CD4-positive, alpha-beta T cell treated with Interferon gamma for 1 hour (primary cell): ENCODE measurements around the gene MRLN.
A peak's percentile ranks its signal among the peaks of the same experiment; 100 is the strongest.
"Not testable (repeated sequence)": the region's sequence is repeated elsewhere in the genome, so short reads cannot be mapped to it uniquely, and the experiment has no call there.

Source experiments
- DNase-seq: peaks from one replicate; pipeline ENCODE4 v3.0.0-alpha.2; 2020

MRLN gene

DNA sequence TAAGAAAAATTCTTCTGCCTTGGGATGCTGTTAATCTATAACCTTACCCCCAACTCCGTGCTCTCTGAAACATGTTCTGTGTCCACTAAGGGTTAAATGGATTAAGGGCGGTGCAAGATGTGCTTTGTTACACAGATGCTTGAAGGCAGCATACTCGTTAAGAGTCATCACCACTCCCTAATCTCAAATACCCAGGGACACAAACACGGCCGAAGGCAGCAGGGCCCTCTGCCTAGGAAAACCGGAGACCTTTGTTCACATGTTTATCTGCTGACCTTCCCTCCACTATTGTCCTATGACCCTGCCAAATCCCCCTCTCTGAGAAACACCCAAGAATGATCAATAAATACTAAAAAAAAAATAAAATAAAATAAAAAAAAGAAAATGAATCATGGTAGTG lies 8.5 kb downstream of the MRLN start:
- DNase-seq: not testable (repeated sequence)

DNA sequence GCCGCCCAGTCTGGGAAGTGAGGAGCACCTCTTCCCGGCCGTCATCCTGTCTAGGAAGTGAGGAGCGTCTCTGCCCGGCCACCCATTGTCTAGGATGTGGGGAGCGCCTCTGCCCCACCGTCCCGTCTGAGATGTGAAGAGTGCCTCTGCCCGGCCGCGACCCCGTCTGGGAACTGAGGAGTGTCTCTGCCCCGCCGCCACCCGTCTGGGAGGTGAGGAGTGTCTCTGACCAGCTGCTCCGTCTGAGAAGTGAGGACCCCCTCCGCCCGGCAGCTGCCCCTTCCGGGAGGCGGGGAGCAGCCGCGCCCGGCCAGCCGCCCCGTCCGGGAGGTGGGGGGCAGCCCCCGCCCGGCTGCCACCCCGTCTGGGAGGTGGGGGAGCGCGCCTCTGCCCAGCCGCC lies 9.1 kb downstream of the MRLN start:
- DNase-seq: not testable (repeated sequence)

DNA sequence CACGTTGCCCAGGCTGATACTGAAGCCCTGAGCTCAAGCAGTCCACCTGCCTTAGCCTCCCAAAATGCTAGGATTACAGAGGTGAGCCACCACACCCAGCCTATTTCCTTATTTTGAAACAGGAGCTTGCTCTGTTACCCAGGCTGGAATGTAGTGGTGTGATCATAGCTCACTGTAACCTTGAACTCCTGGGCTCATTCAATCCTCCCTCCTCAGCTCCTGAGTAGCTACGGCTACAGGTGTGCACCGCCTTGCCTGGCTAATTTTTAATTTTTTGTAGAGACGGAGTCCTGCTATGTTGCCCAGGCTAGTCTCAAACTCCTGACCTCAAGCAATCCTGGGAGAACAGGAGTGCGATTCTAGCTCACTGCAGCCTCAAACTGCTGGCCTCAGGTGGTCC lies 11.7 kb downstream of the MRLN start:
- DNase-seq: no peak

DNA sequence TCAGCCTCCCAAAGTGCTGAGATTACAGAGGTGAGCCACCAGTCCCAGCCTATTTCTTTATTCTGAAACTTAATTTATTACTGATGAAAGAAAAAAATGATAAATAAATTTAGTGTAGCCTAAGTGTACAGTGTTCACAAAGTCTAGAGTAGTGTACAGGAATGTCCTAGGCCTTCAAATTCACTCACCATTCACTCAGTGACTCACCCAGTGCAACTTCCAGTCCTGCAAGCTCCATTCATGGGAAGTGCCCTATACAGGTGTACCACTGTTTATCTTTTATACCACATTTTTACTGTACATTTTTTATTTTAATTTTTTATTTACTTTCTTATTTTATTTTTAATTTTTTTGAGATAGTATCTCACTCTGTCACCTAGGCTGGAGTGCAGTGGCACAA lies 12.2 kb downstream of the MRLN start:
- no peak for DNase-seq

DNA sequence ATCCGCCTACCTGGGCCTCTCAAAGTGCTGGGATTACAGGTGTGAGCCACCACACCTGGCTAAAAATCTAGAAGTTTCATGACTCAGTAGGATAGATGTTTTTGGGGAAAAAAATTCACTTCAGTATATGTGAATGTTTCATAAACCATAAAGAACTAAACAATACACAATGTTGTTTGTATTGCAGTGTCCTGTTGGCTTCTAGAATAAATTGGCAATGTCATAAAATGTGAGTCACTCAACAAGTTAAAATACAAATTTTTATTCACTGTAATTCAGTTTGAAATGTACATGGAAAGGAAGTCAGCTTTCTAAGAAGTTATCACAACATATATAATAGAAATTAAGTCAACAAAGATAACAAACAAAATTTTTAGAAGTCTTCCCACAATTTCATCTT lies 16.5 kb downstream of the MRLN start:
- DNase-seq: no peak

DNA sequence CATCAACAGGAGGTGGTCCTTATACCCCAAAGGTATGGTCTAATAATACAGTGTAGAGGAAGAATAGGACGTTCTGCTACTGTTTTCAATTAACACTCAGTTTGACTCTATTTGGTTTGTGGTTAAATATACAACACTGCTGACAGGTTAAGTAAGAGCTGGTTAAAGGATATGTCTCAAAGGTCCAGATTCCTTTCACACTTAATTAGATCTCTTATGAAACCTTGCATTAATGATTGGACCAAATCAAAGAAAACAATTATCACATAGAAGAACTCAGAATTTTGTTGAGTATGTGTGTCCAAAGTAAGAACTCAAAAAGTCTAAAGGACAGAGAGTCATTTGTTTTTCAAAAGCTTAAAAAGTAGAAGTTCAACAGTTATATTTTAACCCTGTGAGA lies 18.0 kb downstream of the MRLN start:
- no peak for DNase-seq

DNA sequence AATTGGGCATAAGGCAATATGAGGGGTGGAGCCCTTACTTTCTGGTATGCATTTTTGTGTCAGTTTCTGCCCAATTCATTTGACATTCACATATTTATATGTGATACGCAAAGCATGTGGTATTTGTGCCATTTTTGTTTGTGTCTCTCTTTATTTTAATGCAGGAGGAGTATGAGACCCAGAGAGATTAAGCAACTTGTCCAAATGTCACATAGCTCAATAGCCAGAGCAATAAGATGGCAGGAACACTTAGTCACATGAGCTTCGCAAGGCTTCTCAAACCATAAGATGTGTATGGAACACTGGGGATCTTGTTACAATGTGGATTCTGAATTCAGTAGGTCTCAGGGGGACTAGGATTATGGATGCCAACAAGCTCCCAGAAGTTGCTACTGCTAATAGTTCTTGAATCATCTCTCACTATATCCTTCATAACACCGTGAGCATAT lies 19.2 kb downstream of the MRLN start:
- DNase-seq: no peak

DNA sequence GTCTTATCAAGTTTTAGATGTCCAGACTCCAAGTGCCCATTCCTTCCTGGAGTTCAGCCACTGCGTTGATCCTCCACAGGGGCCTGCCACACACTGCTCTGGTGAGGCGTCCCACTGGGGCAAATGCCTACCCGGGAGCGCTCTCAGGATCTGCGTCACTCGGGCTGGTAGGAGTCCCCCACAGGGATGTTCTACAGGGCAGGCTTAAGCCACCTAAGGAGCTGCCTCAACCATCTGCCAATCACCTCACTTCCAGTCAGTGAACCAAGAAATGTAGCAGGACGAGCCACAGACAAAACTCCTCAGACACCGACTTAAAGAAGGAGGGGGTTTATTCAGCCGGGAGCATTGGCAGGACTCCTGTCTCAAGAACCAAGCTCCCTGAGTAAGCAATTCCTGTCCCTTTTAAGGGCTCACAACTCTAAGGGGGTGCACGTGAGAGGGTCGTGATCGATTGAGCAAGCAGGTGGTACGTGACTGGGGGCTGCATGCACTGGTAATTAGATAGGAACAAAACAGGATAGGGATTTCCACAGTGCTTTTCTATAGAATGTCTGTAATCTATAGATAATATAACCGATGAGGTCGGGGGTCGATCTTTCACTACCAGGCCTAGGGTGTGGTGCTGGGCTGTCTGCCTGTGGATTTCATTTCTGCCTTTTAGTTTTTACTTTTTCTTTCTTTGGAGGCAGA lies 19.8 kb downstream of the MRLN start:
- DNase-seq: not testable (repeated sequence)

DNA sequence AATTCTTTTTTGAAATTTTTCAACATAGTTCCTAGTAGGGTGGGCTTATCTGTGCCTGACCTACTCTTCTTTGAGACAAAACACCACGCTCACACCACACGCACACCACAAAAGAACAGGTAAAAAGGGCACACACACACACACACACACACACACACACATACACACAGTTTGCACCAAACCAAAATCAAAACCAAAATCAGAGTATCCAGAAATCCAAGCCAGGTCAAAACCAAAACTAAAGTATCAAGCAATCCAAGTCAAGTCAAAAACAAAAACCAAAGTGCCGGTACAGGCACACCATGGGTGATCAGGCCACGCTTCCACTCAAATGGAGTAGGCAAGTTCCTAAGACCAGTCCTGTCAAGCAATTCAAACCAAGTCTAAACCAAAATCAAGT lies 20.4 kb downstream of the MRLN start:
- not testable (repeated sequence) for DNase-seq

DNA sequence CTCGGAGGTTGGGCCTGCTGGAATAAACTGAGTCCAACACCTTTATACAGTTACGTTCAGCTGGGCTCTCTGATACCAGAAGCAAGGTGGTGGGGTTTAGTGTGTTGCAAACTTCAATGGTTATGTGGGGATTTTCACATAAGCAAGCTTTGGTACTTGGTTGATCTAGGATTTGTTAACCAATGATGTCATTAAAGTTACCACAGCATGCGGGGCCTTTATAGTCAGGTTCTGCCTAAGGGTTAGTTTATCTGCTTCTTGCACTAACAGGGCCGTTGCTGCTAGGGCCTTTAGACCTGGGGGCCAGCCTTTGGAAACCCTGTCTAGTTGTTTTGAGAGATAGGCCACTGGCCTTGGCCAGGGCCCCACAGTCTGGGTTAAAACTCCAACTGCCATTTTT lies 24.1 kb downstream of the MRLN start:
- DNase-seq: not testable (repeated sequence)

DNA sequence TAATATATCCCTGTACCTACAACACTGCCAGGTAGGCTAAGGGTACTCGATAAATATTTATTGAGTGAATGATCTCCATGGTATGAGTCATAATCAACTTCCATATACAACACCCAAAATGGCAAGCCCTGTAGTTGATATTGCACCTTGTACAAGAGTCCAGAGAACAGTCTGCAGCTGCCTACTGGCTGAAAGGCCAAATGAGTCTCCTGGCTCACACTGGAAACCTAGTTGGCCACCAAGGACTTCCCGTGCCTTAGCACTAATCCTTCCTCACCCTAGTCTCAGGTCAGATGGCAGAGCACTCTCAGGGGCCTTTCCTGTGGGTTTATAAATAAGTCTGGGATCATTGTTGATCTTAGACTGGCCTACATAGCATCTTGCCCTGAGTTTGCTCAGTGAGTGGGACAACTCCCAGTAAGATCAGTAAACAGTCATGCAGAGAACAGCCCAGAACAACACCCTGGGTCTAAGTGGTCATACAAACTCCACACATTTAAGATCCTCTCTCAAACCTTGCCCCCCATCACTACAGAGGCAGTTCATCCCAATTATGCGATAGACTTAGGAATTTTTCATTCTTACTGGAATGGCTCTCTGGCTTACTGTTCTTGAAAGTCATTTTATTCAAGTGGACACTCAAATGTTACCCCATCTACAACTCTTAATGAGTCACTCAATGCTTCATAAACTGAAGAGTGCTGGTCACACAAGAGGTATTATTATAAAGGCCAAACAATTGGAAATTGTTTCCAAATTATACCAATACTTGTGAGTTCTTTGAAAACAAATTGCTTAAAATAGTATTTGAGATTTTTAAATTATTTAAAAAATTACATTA lies 28.9 kb downstream of the MRLN start:
- no peak for DNase-seq

DNA sequence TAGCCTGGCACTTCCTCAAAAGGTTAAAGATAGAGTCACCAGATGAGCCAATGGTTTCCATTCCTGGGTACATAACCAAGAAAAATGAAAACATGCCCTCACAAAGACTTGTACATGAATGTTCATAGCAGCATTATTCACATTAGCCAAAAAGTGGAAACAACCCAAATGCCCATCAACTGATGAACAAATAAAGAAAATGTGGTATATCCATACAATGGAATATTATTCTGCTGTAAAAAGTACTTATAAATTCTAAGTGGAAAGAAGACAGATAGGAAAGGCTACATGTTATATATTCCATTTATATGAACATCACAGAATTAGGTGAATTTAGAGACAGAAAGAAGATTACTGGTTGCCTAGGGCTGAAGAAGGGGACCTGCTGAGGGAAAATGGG lies 32.9 kb downstream of the MRLN start:
- DNase-seq: no peak

DNA sequence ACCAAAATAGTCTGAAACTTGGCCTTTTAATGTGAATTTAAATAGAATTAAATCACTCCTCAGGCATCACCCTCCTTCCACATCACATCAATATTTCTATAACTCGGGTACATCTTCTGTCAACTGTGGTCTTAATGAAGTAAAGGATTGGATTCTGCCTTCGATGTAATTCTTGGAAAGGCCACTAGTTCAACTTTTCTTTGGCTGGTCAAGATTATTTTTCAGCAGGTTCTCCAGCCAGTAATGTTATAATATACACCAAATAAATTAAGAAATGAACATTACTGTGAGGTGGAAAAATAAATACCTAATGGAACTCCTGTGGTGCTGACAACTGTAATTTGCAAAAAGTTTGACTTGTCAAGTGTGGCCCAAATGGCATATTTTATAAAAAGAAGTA lies 33.9 kb downstream of the MRLN start:
- DNase-seq: no peak

DNA sequence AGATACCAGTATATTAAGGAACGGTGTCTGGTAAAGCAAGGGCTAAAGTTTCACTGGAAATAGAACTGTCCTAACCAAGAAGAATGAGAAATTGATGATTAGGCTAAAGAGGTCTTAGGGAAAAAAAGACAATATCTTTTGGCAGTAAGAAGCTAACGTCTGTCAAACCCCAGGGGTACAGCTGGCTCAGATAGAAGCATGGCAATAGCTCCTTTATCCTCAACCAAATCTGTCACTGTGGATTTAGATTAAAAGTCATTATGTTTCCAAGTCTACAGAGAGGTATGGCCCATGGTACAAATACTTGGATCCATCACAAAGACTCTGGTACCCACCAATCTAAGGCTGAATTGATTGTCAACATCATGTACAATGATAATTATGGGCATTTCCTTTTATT lies 35.0 kb downstream of the MRLN start:
- no peak for DNase-seq

DNA sequence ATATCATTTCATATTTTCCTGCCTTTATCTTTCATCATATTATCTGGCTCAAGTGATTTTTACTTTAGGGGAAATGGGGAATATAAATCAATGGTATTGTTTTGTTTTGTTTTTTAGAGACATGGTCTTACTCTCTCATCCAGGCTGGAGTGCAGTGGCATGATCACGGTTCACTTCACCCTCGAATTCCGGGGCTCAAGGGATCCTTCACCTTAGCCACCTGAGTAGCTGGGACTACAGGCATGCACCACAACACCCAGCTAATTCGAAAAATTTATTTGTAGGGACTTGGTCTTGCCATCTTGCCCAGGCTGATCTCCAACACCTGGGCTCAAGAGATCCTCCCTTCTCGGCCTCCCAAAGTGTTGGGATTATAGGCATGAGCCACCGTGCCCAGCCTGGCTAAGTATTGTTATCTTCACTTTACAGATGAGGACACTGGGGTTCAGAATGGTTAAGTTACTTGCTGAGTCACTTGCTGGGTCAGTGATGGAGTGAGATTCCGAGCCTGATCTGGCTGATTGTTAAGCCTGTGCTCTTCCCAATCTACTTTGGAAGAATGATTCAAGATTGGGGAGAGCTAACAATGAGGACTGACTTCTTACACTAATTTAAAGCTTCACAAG lies 39.9 kb downstream of the MRLN start:
- no peak for DNase-seq

DNA sequence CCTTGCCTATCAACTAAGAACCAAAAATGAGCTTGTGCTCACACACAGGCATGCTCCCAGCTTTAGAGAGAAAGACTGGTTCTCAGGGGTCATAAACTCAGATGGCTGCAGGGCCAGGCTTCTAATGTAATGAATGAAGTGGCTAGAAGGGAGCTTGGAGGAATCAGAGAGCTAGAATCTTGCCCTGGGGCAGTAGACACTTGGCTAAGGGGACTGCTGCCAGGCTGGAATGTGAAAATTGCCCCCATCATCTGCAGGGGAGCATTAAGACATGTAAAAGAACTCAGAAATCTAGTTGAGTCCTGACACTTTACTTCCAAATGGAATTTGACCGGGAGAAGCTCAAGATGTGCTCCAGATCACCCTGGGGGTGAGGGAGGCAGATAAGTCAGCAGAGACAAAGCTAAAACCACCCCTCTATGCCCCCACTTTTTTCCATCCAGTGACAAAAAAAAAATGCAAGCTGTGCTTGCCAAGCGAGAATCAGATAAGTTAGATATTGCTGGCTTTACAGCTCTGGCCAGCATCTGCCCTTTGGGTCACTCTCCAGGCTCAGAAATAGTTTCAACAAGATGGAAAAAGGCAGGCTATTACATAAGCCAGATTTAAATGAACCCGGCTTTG lies 41.3 kb downstream of the MRLN start:
- DNase-seq: no peak

DNA sequence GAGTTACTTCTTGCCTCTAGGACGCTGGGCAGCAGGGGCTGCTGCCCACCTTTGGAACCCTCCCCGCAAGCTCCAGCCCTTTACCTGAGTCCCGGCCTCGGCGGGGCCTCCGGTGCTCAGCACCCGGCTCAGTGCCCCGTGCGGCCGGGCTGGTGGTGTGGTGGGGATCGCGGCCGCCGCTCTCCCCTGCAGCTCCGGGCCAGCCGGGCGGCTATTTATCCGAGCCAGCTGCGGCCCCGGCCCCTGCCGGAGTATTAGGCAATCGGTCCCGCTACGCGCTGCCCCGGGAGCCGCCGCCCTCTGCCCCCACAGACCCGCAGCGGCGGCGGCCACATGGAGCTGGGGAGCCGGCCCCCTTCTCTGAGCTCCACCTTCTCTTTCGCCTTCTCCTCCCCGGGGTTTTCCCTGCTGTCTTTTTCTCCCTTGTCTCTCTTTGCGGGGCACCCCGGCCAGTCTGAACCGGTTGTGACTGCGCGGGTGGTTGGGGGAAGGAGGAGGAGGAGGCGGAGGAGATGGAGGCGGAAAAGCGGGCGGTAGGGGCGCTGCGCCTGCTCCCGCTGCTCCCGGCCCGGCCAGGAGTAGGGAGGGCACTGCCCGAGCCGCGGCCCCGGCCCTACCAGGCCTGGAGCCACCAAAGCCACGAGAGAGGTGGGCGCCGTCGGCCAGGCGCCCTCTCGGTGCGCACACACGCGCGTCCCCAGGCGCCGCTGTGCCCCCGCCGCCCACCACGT lies 43.7 kb downstream of the MRLN start, which contains the start of gene SLC16A9:
TSS of gene SLC16A9 (minus strand) at position 456 of the 731 bp plus-strand sequence. CDS start 25,559 bp downstream, outside the sequence.
- DNase-seq: peak; percentile 9

DNA sequence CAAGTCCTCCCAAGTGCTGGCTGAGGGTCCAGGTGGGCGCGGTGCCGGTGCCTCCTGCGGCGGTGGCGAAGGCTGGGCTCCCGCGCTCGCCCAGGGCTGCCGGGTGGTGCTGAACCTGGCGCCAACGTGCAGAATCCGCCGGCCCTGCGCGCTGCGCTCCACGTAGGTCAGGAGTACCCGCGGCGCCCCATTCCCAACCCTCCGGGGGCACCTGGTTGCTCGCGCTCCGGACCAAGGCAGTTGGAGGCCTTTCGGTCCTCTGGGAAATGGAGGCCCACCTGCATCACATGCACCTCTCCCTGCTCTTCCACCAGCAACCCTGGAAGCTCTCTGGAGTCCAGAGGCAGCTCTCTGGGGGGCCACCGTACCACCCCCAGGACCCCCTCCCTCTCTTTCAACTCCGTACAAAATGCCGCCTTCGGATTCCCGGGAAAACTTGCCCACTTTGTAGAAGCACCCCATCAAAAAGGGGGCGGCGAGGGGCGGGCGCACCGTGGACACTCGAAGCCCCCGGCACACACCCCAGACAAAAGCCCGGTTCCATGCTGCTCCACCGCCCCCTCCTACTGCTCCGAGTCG lies 44.4 kb downstream of the MRLN start:
- no peak for DNase-seq

DNA sequence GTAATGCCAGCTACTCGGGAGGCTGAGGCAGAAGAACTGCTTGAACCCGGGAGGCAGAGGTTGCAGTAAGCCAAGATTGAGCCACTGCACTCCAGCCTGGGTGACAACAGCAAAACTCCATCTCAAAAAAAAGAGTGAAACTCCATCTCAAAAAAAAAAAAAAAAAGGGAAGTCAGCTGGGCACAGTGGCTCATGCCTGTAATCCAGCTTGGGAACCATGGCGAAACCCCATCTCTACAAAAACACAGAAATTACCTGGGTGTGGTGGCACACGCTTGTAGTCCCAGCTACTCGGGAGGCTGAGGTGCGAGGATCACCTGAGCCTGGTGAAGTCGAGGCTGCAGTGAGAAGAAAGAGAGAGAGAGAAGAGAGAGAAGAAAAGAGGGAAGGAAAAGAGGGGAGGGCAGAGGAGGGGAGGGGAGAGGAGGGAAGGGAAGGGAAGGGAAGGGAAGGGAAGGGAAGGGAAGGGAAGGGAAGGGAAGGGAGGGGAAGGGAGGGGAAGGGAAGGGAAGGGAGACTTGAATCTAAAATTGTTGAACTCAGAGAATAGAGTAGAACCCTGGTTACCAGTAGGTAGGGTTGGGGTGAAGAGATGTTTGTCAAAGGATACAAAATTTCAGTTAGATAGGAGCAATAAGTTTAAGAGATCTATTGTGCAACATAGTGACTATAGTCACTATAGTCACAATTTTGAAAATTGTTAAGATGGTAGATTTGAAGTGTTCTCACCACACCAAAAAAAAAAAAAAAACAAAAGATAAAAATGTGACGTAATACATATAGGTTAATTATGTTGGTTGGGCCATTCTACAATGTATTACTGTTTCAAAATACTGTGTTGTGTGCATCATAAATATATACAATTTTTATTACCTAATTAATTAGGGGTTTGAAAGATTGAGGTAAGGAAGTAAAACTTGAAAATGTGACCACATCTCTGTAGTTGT lies 46.1 kb downstream of the MRLN start:
- no peak for DNase-seq

DNA sequence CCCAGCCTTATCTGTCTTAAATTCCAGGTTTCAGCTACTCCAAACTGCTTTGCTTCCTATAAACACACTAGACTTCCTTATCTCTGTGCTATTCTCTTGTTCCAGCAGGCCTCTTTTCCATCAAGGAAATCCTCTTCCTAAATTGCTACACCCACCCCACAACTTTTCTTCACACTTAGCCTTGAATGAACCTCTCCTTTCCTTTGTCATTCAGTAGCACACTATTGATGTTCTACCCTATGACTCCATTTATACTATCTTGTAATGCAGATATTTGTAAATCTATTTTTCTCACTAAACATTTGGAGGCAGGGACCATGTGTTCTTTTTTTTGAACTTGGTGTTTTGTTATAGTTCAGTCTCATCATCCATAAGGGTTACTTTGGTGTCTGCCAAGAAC lies 47.3 kb downstream of the MRLN start:
- DNase-seq: no peak

DNA sequence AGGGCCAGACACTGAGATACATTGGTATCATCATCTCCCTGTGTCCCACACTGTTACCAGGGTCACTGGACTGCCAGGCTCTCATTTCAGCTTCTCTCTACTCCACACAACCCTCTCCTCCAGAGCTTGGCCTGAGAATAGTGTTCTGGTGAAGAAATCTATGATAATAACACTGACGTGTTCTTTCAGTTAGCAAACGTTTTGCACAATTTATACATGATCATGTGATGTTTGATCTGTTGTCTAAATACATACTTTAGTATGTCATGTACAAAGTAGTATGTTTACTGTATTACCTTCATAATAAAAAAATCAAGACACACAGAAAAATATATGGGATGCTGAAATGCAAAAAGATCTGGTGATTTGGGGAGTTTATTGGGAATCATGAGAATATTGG lies 48.6 kb downstream of the MRLN start:
- DNase-seq: no peak
